HFF-Myc (cell line): Measurements from ENCODE around the gene CHRD.

Source experiments
- DNase-seq: peaks from one replicate; pipeline ENCODE4 v3.0.0-alpha.2; 2011; ENCODE audit warnings: low read depth; ENCODE audit errors: extremely low read depth
- H3K4me3 ChIP-seq: replicated peaks from 2 replicates; pipeline ENCODE4 v1.5.1; 2011; ENCODE audit warnings: low read depth, mild to moderate bottlenecking, control low read depth, low read length
- CTCF ChIP-seq: IDR thresholded peaks from 2 replicates; pipeline ENCODE4 v1.5.1; 2012; ENCODE audit warnings: mild to moderate bottlenecking, low read depth, low read length, control low read depth; ENCODE audit errors: missing control alignments

The CHRD gene

GRCh38 chr3:184341925-184342324 is 37.9 kb upstream of the CHRD start:
- no peak overlapping the region for H3K4me3 ChIP-seq
- no peak for DNase-seq
- no peak for TF ChIP-seq CTCF

- no peak for DNase-seq
- no peak overlapping the region for H3K4me3 ChIP-seq
- no peak for TF ChIP-seq CTCF
These were observed 36.5 kb upstream of the CHRD start for GRCh38 chr3:184343200-184343876.

GRCh38 chr3:184344579-184345316 is 35.1 kb upstream of the CHRD start:
- no peak for TF ChIP-seq CTCF
- DNase-seq: no peak

GRCh38 chr3:184345317-184346144 is 34.3 kb upstream of the CHRD start:
- no peak for DNase-seq
- H3K4me3 ChIP-seq: no peak overlapping the region
- TF ChIP-seq CTCF: peak; percentile 54

More at GRCh38 chr3:184344579-184345316, 35.1 kb upstream of the CHRD start:
- no peak overlapping the region for H3K4me3 ChIP-seq

- H3K4me3 ChIP-seq: no peak overlapping the region
- DNase-seq: no peak
- no peak for TF ChIP-seq CTCF
These were observed 33.2 kb upstream of the CHRD start for GRCh38 chr3:184346480-184347190.

GRCh38 chr3:184347321-184348056 is 32.4 kb upstream of the CHRD start:
- no peak overlapping the region for H3K4me3 ChIP-seq
- DNase-seq: no peak
- TF ChIP-seq CTCF: no peak
